Uterus (tissue), 2 donors: ENCODE results near the gene ZNF879.

ENCODE experiments used
- CTCF ChIP-seq, 4 experiments: fragments of 200-600 bp in 2 of 4; fragments of 450-650 bp in 2 of 4; sonication (generic) in 2 of 4; IDR thresholded peaks; one replicate each; pipeline ENCODE4 v1.5.1; 2016 to 2019; ENCODE audit warnings: antibody characterized with exemption in 4 of 4, mild to moderate bottlenecking in 2 of 4, moderate library complexity in 1 of 4
- POLR2A ChIP-seq, 2 donors: fragments of 450-650 bp; IDR thresholded peaks; one replicate each; pipeline ENCODE4 v1.6.1; 2016; ENCODE audit warnings: antibody characterized with exemption in 2 of 2, mild to moderate bottlenecking in 1 of 2, moderate library complexity in 1 of 2

- TF ChIP-seq POLR2A (IDR thresholded peaks at IDR 0.05) (no peak), CTCF (IDR thresholded peaks at IDR 0.05) (no peak)
Observed at GRCh38 chr5:179054036-179054785, 30.6 kb downstream of the ZNF879 start.
